Keratinocyte (primary cell): ENCODE measurements around the gene MICU2.

ENCODE experiments used
- EZH2 ChIP-seq: IDR thresholded peaks from one replicate; pipeline ENCODE4 v1.6.1; 2012; ENCODE audit warnings: inconsistent platforms, mild to moderate bottlenecking, low read length, moderate library complexity
- TF ChIP-seq, protein P1 (sequence below), 3 experiments: IDR thresholded peaks in 1 of 3; conservative IDR thresholded peaks in 1 of 3; optimal IDR thresholded peaks in 1 of 3; 2 replicates in 2 of 3; 3 replicates in 1 of 3; pipeline versions ENCODE3 to v1.5.1; 2011; ENCODE audit warnings: low read length in 3 of 3, mild to moderate bottlenecking in 3 of 3, moderate library complexity in 2 of 3, control low read depth in 1 of 3, inconsistent platforms in 1 of 3; ENCODE audit not compliant: insufficient read depth in 2 of 3; ENCODE audit errors: extremely low read depth in 1 of 3

DNA sequence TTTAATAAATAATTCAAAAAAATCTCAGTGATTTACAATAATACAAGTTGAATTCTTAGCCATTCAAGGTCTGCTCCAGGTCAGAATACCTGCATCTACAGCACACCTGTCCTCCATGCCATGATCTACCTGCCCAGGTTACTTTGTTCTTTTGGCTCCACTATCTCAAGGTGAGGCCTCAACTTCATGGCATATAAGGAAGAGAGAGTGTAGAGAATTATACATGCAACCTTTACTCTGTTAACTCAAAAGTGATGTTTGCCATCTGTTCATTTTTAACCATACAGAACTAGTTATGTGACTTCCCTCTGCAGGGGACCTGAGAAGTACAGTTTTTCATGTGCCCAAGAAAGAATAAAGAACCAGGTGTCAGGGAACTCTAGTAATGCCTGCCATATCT is 28.2 kb upstream of the MICU2 start:
- TF ChIP-seq, protein P1, sequence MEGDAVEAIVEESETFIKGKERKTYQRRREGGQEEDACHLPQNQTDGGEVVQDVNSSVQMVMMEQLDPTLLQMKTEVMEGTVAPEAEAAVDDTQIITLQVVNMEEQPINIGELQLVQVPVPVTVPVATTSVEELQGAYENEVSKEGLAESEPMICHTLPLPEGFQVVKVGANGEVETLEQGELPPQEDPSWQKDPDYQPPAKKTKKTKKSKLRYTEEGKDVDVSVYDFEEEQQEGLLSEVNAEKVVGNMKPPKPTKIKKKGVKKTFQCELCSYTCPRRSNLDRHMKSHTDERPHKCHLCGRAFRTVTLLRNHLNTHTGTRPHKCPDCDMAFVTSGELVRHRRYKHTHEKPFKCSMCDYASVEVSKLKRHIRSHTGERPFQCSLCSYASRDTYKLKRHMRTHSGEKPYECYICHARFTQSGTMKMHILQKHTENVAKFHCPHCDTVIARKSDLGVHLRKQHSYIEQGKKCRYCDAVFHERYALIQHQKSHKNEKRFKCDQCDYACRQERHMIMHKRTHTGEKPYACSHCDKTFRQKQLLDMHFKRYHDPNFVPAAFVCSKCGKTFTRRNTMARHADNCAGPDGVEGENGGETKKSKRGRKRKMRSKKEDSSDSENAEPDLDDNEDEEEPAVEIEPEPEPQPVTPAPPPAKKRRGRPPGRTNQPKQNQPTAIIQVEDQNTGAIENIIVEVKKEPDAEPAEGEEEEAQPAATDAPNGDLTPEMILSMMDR (optimal IDR thresholded peaks at IDR 0.05 in 1 of 3, IDR thresholded peaks at IDR 0.05 in 1 of 3, conservative IDR thresholded peaks at IDR 0.05 in 1 of 3; ENCODE audit: extremely low read depth in 1 of 3, insufficient read depth in 2 of 3, low read length in 3 of 3), result no peak
- TF ChIP-seq EZH2, result no peak
